Mammary epithelial cell (primary cell): ENCODE data around the gene SKI.

Source experiments
- EZH2 ChIP-seq: IDR thresholded peaks from 2 replicates; pipeline ENCODE4 v1.6.1; 2012; ENCODE audit warnings: low read length, inconsistent platforms, borderline replicate concordance
- TF ChIP-seq, protein P1 (sequence below), 2 donors: IDR thresholded peaks in 1 of 2; conservative IDR thresholded peaks in 1 of 2; 2 replicates each; pipeline ENCODE4 v1.5.1; 2011 to 2012; ENCODE audit warnings: inconsistent platforms in 2 of 2, low read length in 2 of 2, mild to moderate bottlenecking in 2 of 2, control low read depth in 1 of 2, low read depth in 1 of 2; ENCODE audit not compliant: insufficient read depth in 1 of 2; ENCODE audit errors: extremely low read depth in 1 of 2

GRCh38 chr1:2352341-2352896 lies 124.3 kb downstream of the SKI start:
- TF ChIP-seq EZH2, result no peak
- TF ChIP-seq, protein P1, sequence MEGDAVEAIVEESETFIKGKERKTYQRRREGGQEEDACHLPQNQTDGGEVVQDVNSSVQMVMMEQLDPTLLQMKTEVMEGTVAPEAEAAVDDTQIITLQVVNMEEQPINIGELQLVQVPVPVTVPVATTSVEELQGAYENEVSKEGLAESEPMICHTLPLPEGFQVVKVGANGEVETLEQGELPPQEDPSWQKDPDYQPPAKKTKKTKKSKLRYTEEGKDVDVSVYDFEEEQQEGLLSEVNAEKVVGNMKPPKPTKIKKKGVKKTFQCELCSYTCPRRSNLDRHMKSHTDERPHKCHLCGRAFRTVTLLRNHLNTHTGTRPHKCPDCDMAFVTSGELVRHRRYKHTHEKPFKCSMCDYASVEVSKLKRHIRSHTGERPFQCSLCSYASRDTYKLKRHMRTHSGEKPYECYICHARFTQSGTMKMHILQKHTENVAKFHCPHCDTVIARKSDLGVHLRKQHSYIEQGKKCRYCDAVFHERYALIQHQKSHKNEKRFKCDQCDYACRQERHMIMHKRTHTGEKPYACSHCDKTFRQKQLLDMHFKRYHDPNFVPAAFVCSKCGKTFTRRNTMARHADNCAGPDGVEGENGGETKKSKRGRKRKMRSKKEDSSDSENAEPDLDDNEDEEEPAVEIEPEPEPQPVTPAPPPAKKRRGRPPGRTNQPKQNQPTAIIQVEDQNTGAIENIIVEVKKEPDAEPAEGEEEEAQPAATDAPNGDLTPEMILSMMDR (conservative IDR thresholded peaks at IDR 0.05 in 1 of 2, IDR thresholded peaks at IDR 0.05 in 1 of 2; ENCODE audit: extremely low read depth in 1 of 2, insufficient read depth in 1 of 2, low read depth in 1 of 2, low read length in 2 of 2), result no peak
